ENCODE measurements around the gene ARMC8. TPM values are rescaled to one million over a fixed set of nuclear protein-coding genes. Genes with fewer than 3 reads are reported as not detected.

ARMC8 gene
- total and polyA plus RNA-seq, 2 of the 8 experiments (the other 6 are each of a cell fraction or from before 2014, with no cell fraction given): 47.3 to 58.5 TPM

- Histone ChIP-seq H3K9me3 (ENCODE audit: insufficient read depth in 2 of 2, low read depth in 1 of 2, low read length in 1 of 2) (no peaks in the 10 kb centered on the region; a peak in 2 of 4 replicates), H2BK15ac (ENCODE audit: low read length) (no peak overlapping the region), H3K79me2 (ENCODE audit: control insufficient read depth in 1 of 2, insufficient read depth in 2 of 2, low read length in 2 of 2) (no peaks in the 10 kb centered on the region), H3K36me3 (ENCODE audit: control insufficient read depth in 2 of 4, insufficient read depth in 4 of 4, low read length in 3 of 4) (peaks cover 0 to 1% (median 0%) of the 10 kb centered on the region in 4 experiments; a peak in 2 of 8 replicates), H3K27ac (ENCODE audit: low read depth, low read length) (no peak overlapping the region), H3K79me1 (ENCODE audit: low read depth, low read length) (no peaks in the 10 kb centered on the region), H3K56ac (replicated peaks; ENCODE audit: insufficient read length, low read depth, low read length) (no peak overlapping the region), H4K91ac (replicated peaks; ENCODE audit: insufficient read length, low read length) (no peak overlapping the region), H4K20me1 (replicated peaks in 1 of 2; ENCODE audit: control insufficient read depth in 1 of 2, insufficient read depth in 2 of 2, low read length in 2 of 2) (peaks cover 0 to 3% of the 10 kb centered on the region in 2 experiments), H2BK5ac (ENCODE audit: low read depth, low read length) (no peak overlapping the region), H2BK120ac (replicated peaks; ENCODE audit: low read depth, low read length) (no peak overlapping the region), H3K4ac (replicated peaks; ENCODE audit: insufficient read length, low read depth, low read length) (no peak overlapping the region), H3K23ac (ENCODE audit: insufficient read length) (no peak overlapping the region), H3K18ac (ENCODE audit: extremely low read depth, low read length) (no peak overlapping the region), H3K9ac (replicated peaks in 1 of 4; ENCODE audit: extremely low read depth in 1 of 4, low read depth in 3 of 4, low read length in 3 of 4) (no peak overlapping the region), H2BK12ac (ENCODE audit: low read depth, low read length) (no peak overlapping the region), H3K4me1 (replicated peaks in 1 of 4; ENCODE audit: control insufficient read depth in 3 of 4, insufficient read depth in 4 of 4, low read length in 3 of 4) (no peaks in the 10 kb centered on the region), H2AK5ac (ENCODE audit: low read depth, low read length) (no peak overlapping the region), H4K8ac (ENCODE audit: extremely low read depth, insufficient read depth, low read length) (no peak overlapping the region), H2AFZ (ENCODE audit: low read length) (no peak overlapping the region), H3K4me3 (ENCODE audit: extremely low read depth in 1 of 4, insufficient read depth in 2 of 4, low read depth in 3 of 4, low read length in 4 of 4) (no peak overlapping the region), H3K14ac (ENCODE audit: insufficient read length) (no peak overlapping the region), H2BK20ac (ENCODE audit: low read length) (no peak overlapping the region), H3K27me3 (replicated peaks in 1 of 4; ENCODE audit: control insufficient read depth in 3 of 4, extremely low read depth in 1 of 4, insufficient read depth in 3 of 4, low read length in 3 of 4) (no peaks in the 10 kb centered on the region), H4K5ac (ENCODE audit: insufficient read length, low read depth, low read length) (no peak overlapping the region), H3K23me2 (ENCODE audit: low read depth, low read length) (no peaks in the 10 kb centered on the region), H3K4me2 (ENCODE audit: insufficient read depth in 1 of 2, low read depth in 2 of 2, low read length in 2 of 2) (no peak overlapping the region)
- DNase-seq (ENCODE audit: low read depth in 1 of 2, low spot score in 2 of 2) (no peak), FAIRE-seq (no peak)
- 96% methylated on average over 6 of the region's 6 CpGs; no CpG with 5 or more reads in 1 of the 2 experiments for WGBS, 2 experiments (ENCODE audit: extremely low coverage in 1 of 2, insufficient coverage in 1 of 2, insufficient read length in 1 of 2, insufficient replicate concordance in 2 of 2, low coverage in 1 of 2, low lambda C conversion rate in 2 of 2, missing lambda C conversion rate in 1 of 2)
- ChIA-PET POLR2A (ENCODE audit: partially characterized antibody) (interaction anchor here (1.2 to 1.4 kb wide), 3 partner anchors 9 to 25 kb away, joined by 3 read pairs; no protein-coding TSS in a partner anchor), CTCF (ENCODE audit: partially characterized antibody) (interaction anchor here (0.9 to 1.2 kb wide), 3 partner anchors 12 to 202 kb away, joined by 3 read pairs; no protein-coding TSS in a partner anchor)
- TF ChIP-seq NRF1 (IDR thresholded peaks at IDR 0.05; ENCODE audit: low read depth, low read length) (no peak), TBP (IDR thresholded peaks at IDR 0.05; ENCODE audit: low read depth, low read length) (no peak), KDM1A (IDR thresholded peaks at IDR 0.05; ENCODE audit: borderline replicate concordance, low read length) (no peak), EZH2 (IDR thresholded peaks at IDR 0.05; ENCODE audit: low read depth, low read length, severe bottlenecking) (no peak), CTBP2 (IDR thresholded peaks at IDR 0.05; ENCODE audit: borderline replicate concordance, insufficient read depth, insufficient read length, low read length) (no peak), SP1 (IDR thresholded peaks at IDR 0.05; ENCODE audit: low read depth, low read length) (no peak), TCF12 (IDR thresholded peaks at IDR 0.05; ENCODE audit: low read depth, low read length) (no peak), POLR2A (IDR thresholded peaks at IDR 0.05; ENCODE audit: control extremely low read depth in 1 of 2, low read depth in 2 of 2, low read length in 2 of 2) (no peak), CHD1 (IDR thresholded peaks at IDR 0.05; ENCODE audit: low read depth, low read length) (no peak), CTCF (IDR thresholded peaks at IDR 0.05; ENCODE audit: control extremely low read depth in 1 of 3, insufficient read depth in 1 of 3, low read depth in 1 of 3, low read length in 3 of 3) (no peak), FOSL1 (IDR thresholded peaks at IDR 0.05; ENCODE audit: insufficient read depth, low read depth, low read length) (no peak)
Observed at GRCh38 chr3:138303474-138303873, 116.4 kb downstream of the ARMC8 start.

Data from H1 (cell line).